HepG2 (cell line): Measurements from ENCODE around the gene FAAP100. TPM values are rescaled to one million over a fixed set of nuclear protein-coding genes. Genes with fewer than 3 reads are reported as not detected.

ENCODE experiments used
- ATAC-seq: fragments of 200-7000 bp; cut with Tn5 transposase; 3 replicates; pipeline ENCODE4 v1.9.1; 2020; ENCODE audit warnings: mild to moderate bottlenecking, moderate library complexity
- BruUV-seq: library from RNA; stranded (reverse); fragments of 400-500 nt; replicated peaks from 2 replicates; lab custom pipeline; 2021; lab: Mats Ljungman, UMichigan
- CTCF ChIA-PET: fragments of 300-600 bp; formaldehyde crosslinking; extraction: SDS; loops from one replicate; lab custom pipeline; 2021; ENCODE audit warnings: low total read pairs, inconsistent platforms, low intra/inter-chr PET ratio; lab: Yijun Ruan, JAX
- POLR2A ChIA-PET: fragments of 350-600 bp; sonication (Branson Sonifier 250); formaldehyde crosslinking; loops from one replicate; lab custom pipeline; 2020; ENCODE audit warnings: antibody characterized with exemption, inconsistent platforms; lab: Yijun Ruan, JAX
- DNase-seq: peaks from one replicate; pipeline ENCODE4 v3.0.0-alpha.2; 2015; ENCODE audit warnings: low spot score
- FAIRE-seq: peaks from 3 replicates; lab custom pipeline; 2011; peaks lifted over from hg19 to GRCh38; lab: Jason Lieb, UNC
- H2AFZ ChIP-seq: one replicate; pipeline ENCODE4 v1.6.1; 2011; ENCODE audit warnings: low read length, inconsistent platforms
- H3K27ac ChIP-seq: fragments of 300-600 bp; 3 replicates; pipeline ENCODE4 v1.8.0; 2011; ENCODE audit warnings: mixed run types, mild to moderate bottlenecking, mixed read lengths, low read length, inconsistent platforms; ENCODE audit not compliant: insufficient read depth; ENCODE audit errors: extremely low read length
- H3K27me3 ChIP-seq, 2 experiments: fragments of 200-600 bp in 1 of 2; 2 replicates in 1 of 2; 3 replicates in 1 of 2; pipeline versions ENCODE4 v1.6.0 to v1.8.0; 2011; ENCODE audit warnings: low read length in 2 of 2, mild to moderate bottlenecking in 2 of 2, moderate library complexity in 2 of 2, inconsistent platforms in 1 of 2; ENCODE audit not compliant: insufficient read depth in 2 of 2, control insufficient read depth in 1 of 2
- H3K36me3 ChIP-seq, 2 experiments: fragments of 200-600 bp in 1 of 2; replicated peaks in 1 of 2; 2 replicates in 1 of 2; 3 replicates in 1 of 2; pipeline versions ENCODE4 v1.5.1 to v1.8.0; 2011; ENCODE audit warnings: low read length in 2 of 2, inconsistent platforms in 1 of 2; ENCODE audit not compliant: insufficient read depth in 2 of 2, control insufficient read depth in 1 of 2
- H3K4me1 ChIP-seq: 2 replicates; pipeline ENCODE4 v1.5.1; 2012; ENCODE audit warnings: low read length, inconsistent platforms; ENCODE audit not compliant: insufficient read depth
- H3K4me2 ChIP-seq: 2 replicates; pipeline ENCODE4 v1.6.0; 2011; ENCODE audit warnings: low read depth, low read length, inconsistent platforms
- H3K4me3 ChIP-seq, 3 experiments: fragments of 200-600 bp in 1 of 3; sonication (generic), shearing (Covaris generic) in 1 of 3; replicated peaks in 1 of 3; 2 replicates each; pipeline ENCODE4 v1.5.1; 2011 to 2016; ENCODE audit warnings: low read length in 3 of 3, inconsistent platforms in 2 of 3, low read depth in 2 of 3, mild to moderate bottlenecking in 2 of 3, control low read depth in 1 of 3, mixed read lengths in 1 of 3; ENCODE audit not compliant: insufficient read depth in 1 of 3
- H3K79me2 ChIP-seq: one replicate; pipeline ENCODE4 v1.6.1; 2011; ENCODE audit warnings: low read length, inconsistent platforms; ENCODE audit not compliant: insufficient read depth
- H3K9ac ChIP-seq: 2 replicates; pipeline ENCODE4 v1.6.0; 2011; ENCODE audit warnings: mild to moderate bottlenecking, low read depth, low read length, inconsistent platforms; ENCODE audit not compliant: insufficient read depth
- H3K9me3 ChIP-seq: 2 replicates; pipeline ENCODE4 v1.5.1; 2012; ENCODE audit warnings: mild to moderate bottlenecking, low read length
- H4K20me1 ChIP-seq: 2 replicates; pipeline ENCODE4 v1.6.0; 2011; ENCODE audit warnings: inconsistent platforms, mild to moderate bottlenecking, low read length, moderate library complexity; ENCODE audit not compliant: insufficient read depth
- USF2 ChIP-seq, 2 experiments: sonication (generic) in 1 of 2; formaldehyde crosslinking in 1 of 2; IDR thresholded peaks; 2 replicates each; pipeline versions ENCODE4 v1.5.1 to v1.6.1; 2011 to 2020; ENCODE audit warnings: borderline replicate concordance in 1 of 2, low read depth in 1 of 2, low read length in 1 of 2, mild to moderate bottlenecking in 1 of 2, missing genetic modification reagents in 1 of 2, moderate library complexity in 1 of 2
- ZBTB33 ChIP-seq: sonication (generic); formaldehyde crosslinking; IDR thresholded peaks from 2 replicates; pipeline ENCODE4 v1.4.0; 2020; ENCODE audit warnings: missing genetic modification reagents
- WGBS: methylation state at CpG from one replicate; pipeline ENCODE4 v1.1.6; 2017; ENCODE audit warnings: low lambda C conversion rate; 5-methylcytosine and 5-hydroxymethylcytosine counted together
- in situ Hi-C: cut with HindIII; loops from 2 replicates; pipeline ENCODE4 v1.10.0; 2017; ENCODE audit warnings: low pct_unique_long_range_greater_than_20kb; ENCODE audit not compliant: extremely low pct_ligation_motif_present
- intact Hi-C: fragments of 100-400 bp; cut with micrococcal nuclease; formaldehyde crosslinking; loops from one replicate; pipeline ENCODE4 v1.10.0; 2022; ENCODE audit not compliant: unreplicated experiment
- polyA plus RNA-seq, 8 experiments: library from polyadenylated mRNA; depleted of rRNA in 3 of 8; stranded (reverse) in 7 of 8; unstranded in 1 of 8; fragments of >200 nt; fragmentation: Illumina TruSeq in 4 of 8; extraction: Trizol in 4 of 8; gene quantifications; 2 replicates each; pipeline versions ENCODE4 v1.2.1 to v1.2.3, GENCODE V29; 2011 to 2016; ENCODE audit warnings: low read depth in 4 of 8, missing spikeins in 1 of 8, mixed read lengths in 1 of 8; ENCODE audit not compliant: insufficient read depth in 1 of 8
- total RNA-seq, 5 experiments: library from RNA; depleted of rRNA; stranded (reverse); fragments of >200 nt; fragmentation: Illumina TruSeq; extraction: Trizol; gene quantifications; 2 replicates each; pipeline ENCODE4 v1.2.3, GENCODE V29; 2016; ENCODE audit warnings: low read depth in 1 of 5

FAAP100 gene
- total and polyA plus RNA-seq, 2 of the 13 experiments (the other 11 are each of a cell fraction or from before 2014, with no cell fraction given) = 7.6 to 20.8 TPM

GRCh38 chr17:81573794-81574642 is 21.9 kb upstream of the FAAP100 start:
- peaks cover 39 to 60% of the 10 kb centered on the region in 2 experiments for H3K36me3 ChIP-seq
- no peak overlapping the region for H3K4me3 ChIP-seq
- H4K20me1 ChIP-seq = no peaks in the 10 kb centered on the region; the same call in 1 of the 2 replicates
- no peak overlapping the region for H3K27ac ChIP-seq
- intact Hi-C loops (no loop called here), in situ Hi-C loops (no loop called here)
- peaks cover 34% of the 10 kb centered on the region for H3K4me1 ChIP-seq
- H3K79me2 ChIP-seq = peaks cover 14% of the 10 kb centered on the region
- FAIRE-seq = no peak
- no peaks in the 10 kb centered on the region for H3K9me3 ChIP-seq
- no peaks in the 10 kb centered on the region for H3K27me3 ChIP-seq
- POLR2A ChIA-PET = interaction anchor here (0.7 kb wide), 1 partner anchor 18 kb away, joined by 3 read pairs; no protein-coding TSS in a partner anchor
- H3K4me2 ChIP-seq = no peak overlapping the region
- H2AFZ ChIP-seq = no peak overlapping the region
- H3K9ac ChIP-seq = no peak overlapping the region
- TF ChIP-seq ZBTB33 (CRISPR knock-in tag) (0 out of 2 replicates have a peak, but pooled peaks have one; percentile 20), USF2 (IDR thresholded peaks at IDR 0.05; ENCODE audit: low read depth, low read length) (no peak), USF2 (CRISPR knock-in tag; IDR thresholded peaks at IDR 0.05; ENCODE audit: borderline replicate concordance) (no peak)
- CTCF ChIA-PET = no interaction called here
- WGBS = 96% methylated on average over 17 of the region's 17 CpGs
- no peak for DNase-seq
- no TSS peak for BruUV-seq
- ATAC-seq = no peak
